Liver (tissue), 9 donors: ENCODE measurements around the gene BRD2. TPM values are rescaled to one million over a fixed set of nuclear protein-coding genes. Genes with fewer than 3 reads are reported as not detected.

Experiments used
- DNase-seq: peaks from one replicate; pipeline ENCODE4 v3.0.0-alpha.2; 2017; ENCODE audit warnings: low spot score
- H3K27ac ChIP-seq, 2 donors: one replicate each; pipeline ENCODE4 v1.7.0; 2013; ENCODE audit warnings: inconsistent platforms in 2 of 2, low read length in 2 of 2, control low read depth in 1 of 2, low read depth in 1 of 2, mild to moderate bottlenecking in 1 of 2
- H3K27me3 ChIP-seq, 4 donors: one replicate each; pipeline versions ENCODE4 v1.6.1 to v1.7.0; 2013; ENCODE audit warnings: low read length in 3 of 4, inconsistent platforms in 1 of 4, mild to moderate bottlenecking in 1 of 4, moderate library complexity in 1 of 4; ENCODE audit not compliant: control insufficient read depth in 4 of 4, insufficient read depth in 4 of 4
- H3K36me3 ChIP-seq, 4 donors: one replicate each; pipeline versions ENCODE4 v1.6.1 to v1.7.0; 2013; ENCODE audit warnings: low read length in 3 of 4, mild to moderate bottlenecking in 3 of 4, low read depth in 1 of 4, moderate library complexity in 1 of 4; ENCODE audit not compliant: control insufficient read depth in 4 of 4, insufficient read depth in 3 of 4
- H3K4me1 ChIP-seq, 4 donors: one replicate each; pipeline versions ENCODE4 v1.6.1 to v1.7.0; 2013; ENCODE audit warnings: low read length in 3 of 4, mild to moderate bottlenecking in 3 of 4, moderate library complexity in 1 of 4; ENCODE audit not compliant: control insufficient read depth in 4 of 4, insufficient read depth in 4 of 4
- H3K4me3 ChIP-seq, 3 donors: one replicate each; pipeline versions ENCODE4 v1.6.1 to v1.7.0; 2013; ENCODE audit warnings: low read length in 3 of 3, control low read depth in 1 of 3, low read depth in 1 of 3, mild to moderate bottlenecking in 1 of 3
- H3K9ac ChIP-seq, 2 donors: one replicate each; pipeline ENCODE4 v1.7.0; 2013; ENCODE audit warnings: low read length in 2 of 2, mild to moderate bottlenecking in 2 of 2, moderate library complexity in 2 of 2, control low read depth in 1 of 2, low read depth in 1 of 2
- H3K9me3 ChIP-seq, 4 donors: one replicate each; pipeline versions ENCODE4 v1.6.1 to v1.7.0; 2013; ENCODE audit warnings: low read length in 3 of 4; ENCODE audit not compliant: control insufficient read depth in 4 of 4
- EGR1 ChIP-seq, 2 donors: IDR thresholded peaks; 2 replicates each; pipeline ENCODE4 v1.6.1; 2016 to 2018; ENCODE audit warnings: antibody characterized with exemption in 2 of 2, low read depth in 2 of 2
- HNF4A ChIP-seq, 2 donors: conservative IDR thresholded peaks; 2 replicates each; pipeline ENCODE4 v1.6.1; 2016; ENCODE audit warnings: antibody characterized with exemption in 2 of 2, mild to moderate bottlenecking in 2 of 2
- SP1 ChIP-seq: IDR thresholded peaks from 2 replicates; pipeline ENCODE4 v1.6.1; 2018; ENCODE audit warnings: antibody characterized with exemption, mild to moderate bottlenecking
- TAF1 ChIP-seq: conservative IDR thresholded peaks from 2 replicates; pipeline ENCODE4 v1.6.1; 2016; ENCODE audit warnings: antibody characterized with exemption, mild to moderate bottlenecking
- WGBS: extraction: QIAGEN DNeasy Blood & Tissue Kit; methylation state at CpG from one replicate; pipeline ENCODE4 v1.1.7; 2013; 5-methylcytosine and 5-hydroxymethylcytosine counted together
- polyA plus RNA-seq, 2 donors: library from polyadenylated mRNA; stranded (reverse) in 1 of 2; unstranded in 1 of 2; fragments of 200-250 nt in 1 of 2; fragments of >200 nt in 1 of 2; fragmentation: Nextera tagmentation in 1 of 2; extraction: Ambion mirVana in 1 of 2; gene quantifications; one replicate each; pipeline versions ENCODE4 v1.2.1 to v1.2.3, GENCODE V29; 2013 to 2015
- total RNA-seq, 2 donors: library from RNA; depleted of rRNA; stranded (reverse); fragments of >200 nt; gene quantifications; one replicate each; pipeline ENCODE4 v1.2.3, GENCODE V29; 2014
- TF ChIP-seq, protein P1 (sequence below): IDR thresholded peaks from 2 replicates; pipeline ENCODE4 v1.6.1; 2016; ENCODE audit warnings: antibody characterized with exemption
- donor health status: healthy.
- donor health status: healthy.
- donor health status: healthy.
- donor health status: healthy.
- donor health status: healthy.

BRD2 gene
- total and polyA plus RNA-seq, 4 donors, result 29.8 to 100 (median 50.2) TPM

DNA sequence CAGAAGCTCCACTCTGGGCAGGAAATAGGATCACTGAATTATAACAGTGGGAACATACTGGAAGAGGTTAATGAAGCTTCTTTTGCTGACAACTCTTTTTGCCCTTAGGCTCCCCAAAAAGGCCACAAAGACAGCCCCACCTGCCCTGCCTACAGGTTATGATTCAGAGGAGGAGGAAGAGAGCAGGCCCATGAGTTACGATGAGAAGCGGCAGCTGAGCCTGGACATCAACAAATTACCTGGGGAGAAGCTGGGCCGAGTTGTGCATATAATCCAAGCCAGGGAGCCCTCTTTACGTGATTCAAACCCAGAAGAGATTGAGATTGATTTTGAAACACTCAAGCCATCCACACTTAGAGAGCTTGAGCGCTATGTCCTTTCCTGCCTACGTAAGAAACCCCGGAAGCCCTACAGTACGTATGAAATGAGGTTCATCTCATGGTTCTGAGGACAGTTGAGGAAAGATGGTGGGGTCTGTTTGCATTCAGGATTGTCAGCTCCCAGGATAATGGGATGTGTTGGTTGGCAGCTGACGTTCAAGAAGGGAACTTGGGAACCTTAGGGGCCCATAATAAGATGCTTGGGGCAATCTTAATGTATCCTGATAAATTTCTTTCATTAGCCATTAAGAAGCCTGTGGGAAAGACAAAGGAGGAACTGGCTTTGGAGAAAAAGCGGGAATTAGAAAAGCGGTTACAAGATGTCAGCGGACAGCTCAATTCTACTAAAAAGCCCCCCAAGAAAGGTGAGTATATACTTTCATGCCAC lies 11.5 kb downstream of the BRD2 start:
- WGBS, result 91% methylated on average over 12 of the region's 12 CpGs
- Histone ChIP-seq H3K4me3 (no peak overlapping the region), H3K27ac (no peak overlapping the region), H3K9me3 (no peaks in the 10 kb centered on the region), H3K36me3 (peaks cover 25 to 69% (median 61%) of the 10 kb centered on the region in 4 donors), H3K4me1 (peaks cover 1 to 49% (median 41%) of the 10 kb centered on the region in 4 donors), H3K27me3 (no peaks in the 10 kb centered on the region), H3K9ac (no peak overlapping the region)
- no peak for TF ChIP-seq EGR1 (IDR thresholded peaks at IDR 0.05; ENCODE audit: low read depth in 2 of 2)
- DNase-seq, result no peak

DNA sequence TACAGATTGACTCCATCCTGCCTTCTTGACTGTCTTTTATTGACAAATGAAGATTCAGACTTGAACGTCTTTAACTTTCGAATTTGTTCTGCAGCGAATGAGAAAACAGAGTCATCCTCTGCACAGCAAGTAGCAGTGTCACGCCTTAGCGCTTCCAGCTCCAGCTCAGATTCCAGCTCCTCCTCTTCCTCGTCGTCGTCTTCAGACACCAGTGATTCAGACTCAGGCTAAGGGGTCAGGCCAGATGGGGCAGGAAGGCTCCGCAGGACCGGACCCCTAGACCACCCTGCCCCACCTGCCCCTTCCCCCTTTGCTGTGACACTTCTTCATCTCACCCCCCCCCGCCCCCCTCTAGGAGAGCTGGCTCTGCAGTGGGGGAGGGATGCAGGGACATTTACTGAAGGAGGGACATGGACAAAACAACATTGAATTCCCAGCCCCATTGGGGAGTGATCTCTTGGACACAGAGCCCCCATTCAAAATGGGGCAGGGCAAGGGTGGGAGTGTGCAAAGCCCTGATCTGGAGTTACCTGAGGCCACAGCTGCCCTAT lies 12.2 kb downstream of the BRD2 start:
- Histone ChIP-seq H3K36me3 (peaks cover 25 to 63% (median 59%) of the 10 kb centered on the region in 4 donors), H3K9ac (no peak overlapping the region), H3K27ac (no peak overlapping the region), H3K27me3 (no peaks in the 10 kb centered on the region), H3K4me1 (peaks cover 1 to 42% (median 36%) of the 10 kb centered on the region in 4 donors), H3K4me3 (no peak overlapping the region), H3K9me3 (no peaks in the 10 kb centered on the region)
- TF ChIP-seq, protein P1, sequence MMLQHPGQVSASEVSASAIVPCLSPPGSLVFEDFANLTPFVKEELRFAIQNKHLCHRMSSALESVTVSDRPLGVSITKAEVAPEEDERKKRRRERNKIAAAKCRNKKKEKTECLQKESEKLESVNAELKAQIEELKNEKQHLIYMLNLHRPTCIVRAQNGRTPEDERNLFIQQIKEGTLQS, result no peak
- TF ChIP-seq SP1, result no peak
- no peak for DNase-seq
- 72% methylated on average over 11 of the region's 11 CpGs for WGBS

DNA sequence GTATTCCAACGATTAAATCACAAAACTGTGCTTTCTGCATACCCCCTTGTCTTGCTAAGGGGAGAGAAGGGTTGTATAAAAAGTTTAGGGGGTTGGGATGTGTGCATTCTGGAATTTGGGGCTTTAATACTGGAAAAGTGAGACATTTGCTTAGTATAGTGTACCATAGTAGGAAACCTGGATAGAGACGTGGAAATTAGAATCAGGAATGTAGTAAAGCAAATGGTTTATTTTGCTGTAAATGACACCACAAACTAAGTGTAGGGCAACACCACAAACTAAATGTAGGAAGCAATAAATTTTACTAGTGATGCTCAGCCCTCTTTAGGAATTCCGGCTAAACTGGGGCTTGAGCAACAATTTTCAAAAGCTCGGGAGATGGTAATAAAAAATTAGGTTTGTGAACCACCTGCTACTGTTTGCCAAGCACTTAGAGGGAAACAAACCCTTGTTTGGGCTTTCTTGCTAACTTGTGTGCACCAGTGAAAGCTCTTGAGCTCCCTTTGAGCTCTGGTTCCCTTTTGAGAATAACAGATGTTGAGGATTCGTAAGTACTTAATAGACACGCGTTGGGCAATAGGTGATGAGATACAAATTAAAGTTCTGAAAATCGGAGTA lies 13.8 kb downstream of the BRD2 start:
- no peak overlapping the region for H3K9ac ChIP-seq
- no peaks in the 10 kb centered on the region for H3K27me3 ChIP-seq
- peaks cover 20 to 48% (median 43%) of the 10 kb centered on the region in 4 donors for H3K36me3 ChIP-seq
- DNase-seq, result no peak
- H3K27ac ChIP-seq, result no peak overlapping the region
- no peak overlapping the region for H3K4me3 ChIP-seq
- H3K9me3 ChIP-seq, result no peaks in the 10 kb centered on the region
- H3K4me1 ChIP-seq, result peaks cover 0 to 26% (median 19%) of the 10 kb centered on the region in 4 donors
- no peak for TF ChIP-seq TAF1
- 69% methylated on average over 8 of the region's 8 CpGs for whole genome bisulfite sequencing

DNA sequence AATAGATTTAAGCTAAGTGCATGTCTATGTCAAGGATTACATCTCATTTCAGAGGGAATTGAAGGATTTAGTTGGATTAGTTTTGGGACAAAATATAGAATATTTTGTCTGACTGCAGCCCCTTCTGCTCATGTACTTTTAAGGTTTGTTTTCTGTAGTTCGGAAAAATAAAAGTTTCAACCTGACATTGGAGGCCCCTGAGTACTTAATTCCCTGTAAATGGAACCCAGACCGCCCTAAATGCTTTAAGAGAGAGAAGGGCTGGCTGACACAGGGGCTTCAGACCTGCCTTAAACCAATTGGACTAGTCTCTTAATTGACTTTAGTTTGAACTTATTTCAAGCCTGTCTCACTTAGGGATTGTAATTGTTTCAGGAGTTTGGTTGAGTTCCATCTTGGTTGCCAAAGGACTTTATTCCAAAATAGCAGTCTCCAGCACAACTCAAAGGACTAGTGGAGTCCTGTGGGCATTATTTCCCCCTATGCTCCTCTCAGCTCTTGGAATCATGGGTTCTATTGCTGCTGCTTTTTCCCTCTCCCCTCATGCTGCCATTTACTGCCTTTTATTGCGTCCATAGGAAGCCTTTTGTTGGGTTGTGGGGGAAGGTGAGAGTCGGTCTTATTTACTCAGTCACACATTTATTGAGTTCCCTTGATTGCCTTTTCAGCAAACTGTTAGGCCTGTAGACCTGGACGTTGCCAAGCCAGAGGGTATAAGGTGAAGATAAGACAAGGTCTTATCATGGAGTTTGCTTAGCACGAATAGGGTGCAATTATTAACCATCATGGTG lies 14.5 kb downstream of the BRD2 start:
- H3K27ac ChIP-seq, result no peak overlapping the region
- no peak for DNase-seq
- no peak for TF ChIP-seq HNF4A (conservative IDR thresholded peaks at IDR 0.05)
- no peak overlapping the region for H3K4me3 ChIP-seq
- H3K4me1 ChIP-seq, result peaks cover 0 to 19% (median 13%) of the 10 kb centered on the region in 4 donors
- no peaks in the 10 kb centered on the region for H3K27me3 ChIP-seq
- no peaks in the 10 kb centered on the region for H3K9me3 ChIP-seq
- H3K9ac ChIP-seq, result no peak overlapping the region
- 47% methylated on average over 6 of the region's 6 CpGs for WGBS
- H3K36me3 ChIP-seq, result peaks cover 16 to 42% (median 36%) of the 10 kb centered on the region in 4 donors
